ENCODE measurements around the gene RICTOR.

RICTOR gene

GRCh38 chr5:39100301-39100850, 26.2 kb upstream of the RICTOR start:
- DNase-seq = no peak
- in situ Hi-C loops (cut with MboI; ENCODE audit: low pct_unique_long_range_greater_than_20kb, low sequenced_read_pairs) = no loop called here

GRCh38 chr5:39099831-39100230, 25.6 kb upstream of the RICTOR start:
- in situ Hi-C loops (cut with MboI; ENCODE audit: low pct_unique_long_range_greater_than_20kb, low sequenced_read_pairs) = loop anchor here (25.0 kb wide), 1 partner anchor 263 kb away; the partner anchor contains the start of gene OSMR
- DNase-seq = no peak

DNA sequence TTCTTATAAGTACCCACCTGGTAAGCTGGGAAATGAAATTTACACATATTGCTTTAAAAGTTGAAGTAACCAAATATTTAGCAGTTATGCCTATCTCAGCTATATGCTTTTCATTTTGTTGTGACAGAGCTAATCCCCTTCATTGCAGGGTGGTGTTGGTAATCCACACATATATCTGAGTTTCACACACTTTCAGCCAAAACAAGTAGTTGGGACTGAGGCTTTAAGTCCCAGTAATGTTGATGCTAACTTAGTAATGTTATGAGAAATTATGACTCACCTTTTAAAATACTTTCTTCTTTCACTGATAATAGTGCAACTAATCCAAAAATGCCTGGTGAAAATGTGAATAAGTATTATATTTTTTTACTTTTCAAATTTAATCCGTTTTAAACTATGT, 19.2 kb upstream of the RICTOR start:
- no peak for DNase-seq
- in situ Hi-C loops (cut with MboI; ENCODE audit: low pct_unique_long_range_greater_than_20kb, low sequenced_read_pairs) = loop anchor here (25.0 kb wide), 1 partner anchor 256 kb away; the partner anchor contains the start of gene OSMR

GRCh38 chr5:39092581-39093351, 18.6 kb upstream of the RICTOR start:
- DNase-seq = no peak
- in situ Hi-C loops (cut with MboI; ENCODE audit: low pct_unique_long_range_greater_than_20kb, low sequenced_read_pairs) = loop anchor here (25.0 kb wide), 1 partner anchor 255 kb away; the partner anchor contains the start of gene OSMR

- no peak for DNase-seq
- in situ Hi-C loops (cut with MboI; ENCODE audit: low pct_unique_long_range_greater_than_20kb, low sequenced_read_pairs) = loop anchor here (25.0 kb wide), 1 partner anchor 255 kb away; the partner anchor contains the start of gene OSMR
Observed at GRCh38 chr5:39091940-39092580, 17.9 kb upstream of the RICTOR start.

DNA sequence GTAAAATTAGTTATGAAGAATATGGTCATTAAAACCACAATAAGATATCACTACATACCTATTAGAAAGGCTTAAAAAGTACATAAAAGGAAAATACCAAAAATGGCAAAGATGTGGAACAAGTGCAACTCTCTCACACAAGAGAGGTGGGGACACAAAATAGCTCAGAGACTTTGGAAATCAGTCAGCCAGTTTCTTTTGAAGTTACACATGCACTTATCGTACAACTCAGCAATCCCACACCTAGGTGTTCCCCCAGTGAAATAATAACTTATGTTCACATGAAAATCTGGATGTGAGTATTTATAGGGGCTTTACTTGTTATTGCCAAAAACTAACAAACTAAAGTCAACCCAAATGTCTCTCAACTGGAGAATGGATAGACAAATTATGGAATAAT, 9.8 kb upstream of the RICTOR start:
- in situ Hi-C loops (cut with MboI; ENCODE audit: low pct_unique_long_range_greater_than_20kb, low sequenced_read_pairs) = loop anchor here (25.0 kb wide), 1 partner anchor 247 kb away; the partner anchor contains the start of gene OSMR
- DNase-seq = no peak

DNA sequence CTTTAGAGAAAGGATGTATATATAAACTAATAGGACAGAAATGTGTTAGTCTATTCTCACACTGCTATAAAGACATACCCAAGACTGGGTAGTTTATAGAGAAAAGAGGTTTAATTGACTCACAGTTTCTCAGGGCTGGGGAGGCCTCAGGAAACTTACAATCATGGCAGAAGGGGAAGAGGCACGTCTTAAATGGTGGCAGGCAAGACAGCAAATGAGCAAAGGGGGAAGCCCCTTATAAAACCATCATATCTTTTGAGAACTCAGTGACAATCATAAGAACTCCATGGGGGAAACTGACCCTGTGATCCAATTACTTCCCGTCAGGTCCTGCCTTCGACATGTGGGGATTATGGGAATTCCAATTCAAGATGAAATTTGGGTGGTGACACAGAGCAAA, 8.8 kb upstream of the RICTOR start:
- no peak for DNase-seq
- in situ Hi-C loops (cut with MboI; ENCODE audit: low pct_unique_long_range_greater_than_20kb, low sequenced_read_pairs) = loop anchor here (25.0 kb wide), 1 partner anchor 246 kb away; the partner anchor contains the start of gene OSMR

GRCh38 chr5:39080597-39081204, 6.5 kb upstream of the RICTOR start:
- peak; percentile 55 for DNase-seq
- in situ Hi-C loops (cut with MboI; ENCODE audit: low pct_unique_long_range_greater_than_20kb, low sequenced_read_pairs) = loop anchor here (25.0 kb wide), 1 partner anchor 243 kb away; the partner anchor contains the start of gene OSMR

DNA sequence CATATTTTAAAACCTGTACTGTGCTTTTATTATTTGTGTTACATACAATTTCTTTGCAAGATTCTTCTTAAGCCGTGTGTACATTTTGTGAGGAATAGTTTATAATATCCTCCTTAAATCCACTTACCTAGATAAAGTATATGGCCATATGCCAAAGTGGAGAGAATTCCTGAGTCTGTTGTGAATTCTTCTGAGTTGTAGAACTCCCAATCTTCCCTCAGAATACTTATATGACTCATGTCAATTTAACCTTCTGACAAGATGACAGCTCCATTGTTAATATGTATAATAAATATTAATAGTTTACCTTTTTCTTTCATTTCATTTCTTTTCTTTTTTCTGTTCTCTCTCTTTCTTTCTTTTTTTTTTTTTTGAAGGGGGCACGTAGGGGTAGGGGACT, 6.0 kb upstream of the RICTOR start:
- in situ Hi-C loops (cut with MboI; ENCODE audit: low pct_unique_long_range_greater_than_20kb, low sequenced_read_pairs) = loop anchor here (25.0 kb wide), 1 partner anchor 243 kb away; the partner anchor contains the start of gene OSMR
- DNase-seq = no peak

- no peak for DNase-seq
- in situ Hi-C loops (cut with MboI; ENCODE audit: low pct_unique_long_range_greater_than_20kb, low sequenced_read_pairs) = loop anchor here (25.0 kb wide), 1 partner anchor 242 kb away; the partner anchor contains the start of gene OSMR
Observed at GRCh38 chr5:39079147-39079546, 4.9 kb upstream of the RICTOR start.

DNA sequence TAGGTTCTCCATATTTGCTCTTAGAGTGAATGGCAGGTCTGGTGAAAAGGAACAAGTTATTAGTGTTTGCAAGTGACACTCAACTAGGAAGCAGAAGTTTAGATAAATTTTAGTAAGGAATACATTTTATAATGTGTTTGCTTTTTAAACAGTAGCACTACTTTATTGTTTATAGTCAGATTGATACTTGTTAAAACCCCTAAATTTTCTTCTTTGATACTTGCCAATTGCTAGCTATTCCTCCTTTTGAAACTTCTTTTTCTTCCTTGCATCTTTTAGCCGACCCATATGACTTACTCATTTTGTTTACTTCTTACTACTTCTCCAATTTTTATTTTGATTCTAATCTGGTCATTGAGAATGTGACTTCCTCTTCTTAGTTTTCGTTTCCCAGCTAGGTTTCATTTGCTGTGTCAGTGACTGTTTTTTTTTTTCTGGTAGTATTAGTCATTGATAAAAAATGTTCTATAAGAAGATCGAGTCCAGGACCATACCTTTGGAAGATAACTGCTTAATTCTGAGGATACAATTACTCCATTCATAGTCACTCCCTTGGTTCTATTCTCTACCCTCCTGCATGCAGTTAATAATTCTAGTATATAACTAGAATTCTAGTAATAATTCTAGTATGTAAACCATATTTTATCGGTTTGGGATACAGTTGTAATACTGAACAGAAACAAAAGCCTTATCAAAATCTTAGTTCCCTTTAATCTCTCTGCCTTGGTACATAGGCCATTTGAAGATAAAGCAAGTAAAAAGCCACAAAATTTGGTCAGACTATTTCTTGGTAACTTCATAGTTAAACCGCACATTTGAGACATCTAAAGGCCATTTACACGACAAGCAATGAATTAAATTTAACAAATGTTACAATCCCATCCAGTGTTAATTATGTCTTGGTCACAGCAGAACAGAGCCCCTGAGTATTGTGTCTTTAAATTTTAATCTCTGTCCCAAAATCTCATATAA, 2.8 kb upstream of the RICTOR start:
- in situ Hi-C loops (cut with MboI; ENCODE audit: low pct_unique_long_range_greater_than_20kb, low sequenced_read_pairs) = loop anchor here (25.0 kb wide), 1 partner anchor 240 kb away; the partner anchor contains the start of gene OSMR
- DNase-seq = peak; percentile 85

- peak; percentile 8 for DNase-seq
- in situ Hi-C loops (cut with MboI; ENCODE audit: low pct_unique_long_range_greater_than_20kb, low sequenced_read_pairs) = loop anchor here (25.0 kb wide), 1 partner anchor 239 kb away; the partner anchor contains the start of gene OSMR
Observed at GRCh38 chr5:39076101-39076756, 2.0 kb upstream of the RICTOR start.

GRCh38 chr5:39073767-39074016, 507 bp downstream of the RICTOR start:
- no peak for DNase-seq
- in situ Hi-C loops (cut with MboI; ENCODE audit: low pct_unique_long_range_greater_than_20kb, low sequenced_read_pairs) = no loop called here

- peak; percentile 79 for DNase-seq
Observed at GRCh38 chr5:39072925-39073766, 1.1 kb downstream of the RICTOR start.

DNA sequence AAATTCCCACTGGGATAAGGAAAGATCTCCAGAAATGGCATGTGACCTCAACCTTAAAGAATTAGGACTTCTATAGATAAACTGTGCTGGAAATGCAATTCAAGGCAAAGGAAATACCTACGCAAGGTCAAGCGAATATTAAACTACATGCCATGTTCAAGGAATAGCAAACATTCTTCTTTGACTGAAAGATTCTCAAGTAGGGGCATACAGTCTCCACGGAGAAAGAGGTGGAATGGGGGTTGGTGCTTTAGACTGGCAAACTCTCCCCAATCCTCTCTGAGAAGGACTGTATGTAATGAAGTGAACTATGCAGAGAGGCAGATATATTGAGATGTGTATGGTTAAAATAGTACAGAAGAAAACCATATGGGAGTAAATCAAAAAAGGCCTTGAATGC, 6.1 kb downstream of the RICTOR start:
- DNase-seq = no peak
- in situ Hi-C loops (cut with MboI; ENCODE audit: low pct_unique_long_range_greater_than_20kb, low sequenced_read_pairs) = no loop called here

More at GRCh38 chr5:39072925-39073766, 1.1 kb downstream of the RICTOR start:
- in situ Hi-C loops (cut with MboI; ENCODE audit: low pct_unique_long_range_greater_than_20kb, low sequenced_read_pairs) = no loop called here

GRCh38 chr5:39064450-39064849, 9.7 kb downstream of the RICTOR start:
- DNase-seq = no peak
- in situ Hi-C loops (cut with MboI; ENCODE audit: low pct_unique_long_range_greater_than_20kb, low sequenced_read_pairs) = no loop called here

GRCh38 chr5:39063037-39063436, 11.2 kb downstream of the RICTOR start:
- in situ Hi-C loops (cut with MboI; ENCODE audit: low pct_unique_long_range_greater_than_20kb, low sequenced_read_pairs) = no loop called here
- DNase-seq = no peak
